Ascending aorta (tissue), 2 donors: ENCODE measurements around the gene MYADML2. TPM values are rescaled to one million over a fixed set of nuclear protein-coding genes. Genes with fewer than 3 reads are reported as not detected.

ENCODE experiments used
- DNase-seq, 2 donors: peaks; one replicate each; pipeline ENCODE4 v3.0.0-alpha.2; 2019; ENCODE audit warnings: low spot score in 2 of 2
- H3K27ac ChIP-seq, 2 donors: fragments of 200-600 bp; sonication (generic); one replicate each; pipeline ENCODE4 v1.5.1; 2016 to 2017; ENCODE audit warnings: mild to moderate bottlenecking in 1 of 2
- H3K27me3 ChIP-seq: fragments of 200-600 bp; sonication (generic); one replicate; pipeline ENCODE4 v1.5.1; 2017
- H3K36me3 ChIP-seq, 2 donors: fragments of 200-600 bp; sonication (generic); one replicate each; pipeline ENCODE4 v1.5.1; 2016
- H3K4me1 ChIP-seq, 2 donors: fragments of 200-600 bp; sonication (generic); one replicate each; pipeline ENCODE4 v1.5.1; 2016 to 2017; ENCODE audit warnings: mild to moderate bottlenecking in 1 of 2
- H3K4me3 ChIP-seq, 2 donors: fragments of 200-600 bp; sonication (generic); one replicate each; pipeline ENCODE4 v1.5.1; 2016 to 2017; ENCODE audit warnings: mild to moderate bottlenecking in 1 of 2
- H3K9me3 ChIP-seq, 2 donors: fragments of 200-600 bp; sonication (generic); one replicate each; pipeline ENCODE4 v1.5.1; 2016
- CTCF ChIP-seq, 3 experiments: fragments of 200-600 bp in 2 of 3; fragments of 450-650 bp in 1 of 3; sonication (generic) in 2 of 3; IDR thresholded peaks; one replicate each; pipeline ENCODE4 v1.5.1; 2016 to 2019; ENCODE audit warnings: antibody characterized with exemption in 3 of 3, mild to moderate bottlenecking in 1 of 3, moderate library complexity in 1 of 3
- intact Hi-C: fragments of 100-400 bp; cut with DNase I; formaldehyde crosslinking; loops from one replicate; pipeline ENCODE4 v1.15.1; 2023
- total RNA-seq: library from RNA; depleted of rRNA; stranded (reverse); fragments of >200 nt; gene quantifications from one replicate; pipeline ENCODE4 v1.1.0, GENCODE V29; 2016

Gene MYADML2
- total RNA-seq, 1 donor from 2014 or later: not detected

- intact Hi-C loops: loop anchor here (1.0 to 2.0 kb wide), 3 partner anchors 20 to 36 kb away; partner anchors contain the start of genes ARHGDIA and PCYT2
- H3K4me3 ChIP-seq: peak overlapping the region; percentile 80 to 96
- H3K27ac ChIP-seq: peak overlapping the region; percentile 80 to 89
- no peak for TF ChIP-seq CTCF (IDR thresholded peaks at IDR 0.05)
- no peaks in the 10 kb centered on the region for H3K9me3 ChIP-seq
- peaks cover 12 to 19% of the 10 kb centered on the region in 2 donors for H3K4me1 ChIP-seq
- no peaks in the 10 kb centered on the region for H3K27me3 ChIP-seq
- DNase-seq: peak in 1 of 2 donors; percentile 62
- H3K36me3 ChIP-seq: peaks cover 39 to 62% of the 10 kb centered on the region in 2 donors
These were observed 56.4 kb downstream of the MYADML2 start for GRCh38 chr17:81890447-81891302.

Other genes with a start within 250 kb of the MYADML2 start
- 21.8 TPM for gene MRPL12, start 243.9 kb downstream of the MYADML2 start, total RNA-seq
- gene SLC25A10, start 234.9 kb downstream of the MYADML2 start, total RNA-seq: 0.53 TPM
- not detected for gene GCGR, start 143.1 kb downstream of the MYADML2 start, total RNA-seq
- gene MCRIP1, start 113.9 kb downstream of the MYADML2 start, total RNA-seq: 149 TPM
- not detected for gene PPP1R27, start 112.2 kb downstream of the MYADML2 start, total RNA-seq
- gene P4HB, start 86.7 kb downstream of the MYADML2 start, total RNA-seq: 670 TPM
- 314 TPM for gene ARHGDIA, start 75.9 kb downstream of the MYADML2 start, total RNA-seq
- gene ALYREF, start 55.6 kb downstream of the MYADML2 start, total RNA-seq: 31.8 TPM
- gene ANAPC11, start 55.5 kb downstream of the MYADML2 start, total RNA-seq: 108 TPM
- gene NPB, start 45.0 kb downstream of the MYADML2 start, total RNA-seq: 1.5 TPM
- 81.1 TPM for gene PCYT2, start 35.8 kb downstream of the MYADML2 start, total RNA-seq
- 32.6 TPM for gene SIRT7, start 29.1 kb downstream of the MYADML2 start, total RNA-seq
- gene MAFG, start 19.5 kb downstream of the MYADML2 start, total RNA-seq: 28.7 TPM
- gene PYCR1, start 9.9 kb downstream of the MYADML2 start, total RNA-seq: 31.5 TPM
- not detected for gene NOTUM, start 14.0 kb upstream of the MYADML2 start, total RNA-seq
- 45.1 TPM for gene ASPSCR1, start 30.4 kb upstream of the MYADML2 start, total RNA-seq
- 41.3 TPM for gene CENPX, start 75.6 kb upstream of the MYADML2 start, total RNA-seq
- 2.0 TPM for gene LRRC45, start 76.1 kb upstream of the MYADML2 start, total RNA-seq
- not detected for gene RAC3, start 84.4 kb upstream of the MYADML2 start, total RNA-seq
- gene DCXR, start 90.5 kb upstream of the MYADML2 start, total RNA-seq: 160 TPM
- gene RFNG, start 104.6 kb upstream of the MYADML2 start, total RNA-seq: 73.7 TPM
- 42.1 TPM for gene GPS1, start 104.7 kb upstream of the MYADML2 start, total RNA-seq
- 111 TPM for gene DUS1L, start 118.6 kb upstream of the MYADML2 start, total RNA-seq
- 90.9 TPM for gene FASN, start 151.0 kb upstream of the MYADML2 start, total RNA-seq